Trophoblast cell (in vitro differentiated cells and primary cell): ENCODE data around the gene SPDYE3.
"Not testable (repeated sequence)": the region's sequence is repeated elsewhere in the genome, so short reads cannot be mapped to it uniquely, and the experiment has no call there.

Experiments
- DNase-seq, 2 donors: peaks; one replicate each; pipeline ENCODE4 v3.0.0-alpha.2; 2016
- H2AFZ ChIP-seq: 2 replicates; pipeline ENCODE4 v1.6.1; 2013; ENCODE audit warnings: low read length, moderate library complexity, mild to moderate bottlenecking; ENCODE audit not compliant: insufficient read depth, poor library complexity
- H2AK5ac ChIP-seq: 2 replicates; pipeline ENCODE4 v1.6.1; 2013; ENCODE audit warnings: mild to moderate bottlenecking, low read length
- H2BK120ac ChIP-seq: 2 replicates; pipeline ENCODE4 v1.6.1; 2013; ENCODE audit warnings: low read length, mild to moderate bottlenecking, moderate library complexity; ENCODE audit not compliant: insufficient read depth, poor library complexity
- H2BK12ac ChIP-seq: 2 replicates; pipeline ENCODE4 v1.6.1; 2013; ENCODE audit warnings: mild to moderate bottlenecking, low read length, moderate library complexity
- H2BK5ac ChIP-seq: 2 replicates; pipeline ENCODE4 v1.6.1; 2013; ENCODE audit warnings: low read length, low read depth, moderate library complexity, mild to moderate bottlenecking; ENCODE audit not compliant: poor library complexity
- H3K14ac ChIP-seq: 2 replicates; pipeline ENCODE4 v1.6.1; 2013; ENCODE audit warnings: mild to moderate bottlenecking, low read length
- H3K18ac ChIP-seq: 2 replicates; pipeline ENCODE4 v1.6.1; 2013; ENCODE audit warnings: mild to moderate bottlenecking, low read length
- H3K23ac ChIP-seq: 2 replicates; pipeline ENCODE4 v1.6.1; 2013; ENCODE audit warnings: low read length
- H3K27ac ChIP-seq: 2 replicates; pipeline ENCODE4 v1.5.1; 2013; ENCODE audit warnings: low read depth, mild to moderate bottlenecking, inconsistent platforms, low read length, moderate library complexity
- H3K27me3 ChIP-seq: 2 replicates; pipeline ENCODE4 v1.6.1; 2013; ENCODE audit warnings: inconsistent platforms, mild to moderate bottlenecking, low read length, moderate library complexity; ENCODE audit not compliant: insufficient read depth
- H3K36me3 ChIP-seq, 2 experiments: 1 replicate in 1 of 2; 2 replicates in 1 of 2; pipeline ENCODE4 v1.6.1; 2013; ENCODE audit warnings: low read length in 2 of 2, mild to moderate bottlenecking in 2 of 2, moderate library complexity in 1 of 2; ENCODE audit not compliant: insufficient read depth in 2 of 2, control insufficient read depth in 1 of 2
- H3K4ac ChIP-seq: 2 replicates; pipeline ENCODE4 v1.6.1; 2013; ENCODE audit warnings: low read depth, mild to moderate bottlenecking, low read length, moderate library complexity
- H3K4me1 ChIP-seq, 2 experiments: 1 replicate in 1 of 2; 2 replicates in 1 of 2; pipeline ENCODE4 v1.6.1; 2013; ENCODE audit warnings: low read length in 2 of 2, mild to moderate bottlenecking in 2 of 2, moderate library complexity in 1 of 2; ENCODE audit not compliant: insufficient read depth in 2 of 2, control insufficient read depth in 1 of 2
- H3K4me2 ChIP-seq: 2 replicates; pipeline ENCODE4 v1.6.1; 2013; ENCODE audit warnings: inconsistent platforms, mild to moderate bottlenecking, low read length, moderate library complexity
- H3K4me3 ChIP-seq: 2 replicates; pipeline ENCODE4 v1.5.1; 2013; ENCODE audit warnings: mild to moderate bottlenecking, low read depth, low read length, inconsistent platforms
- H3K79me1 ChIP-seq: one replicate; pipeline ENCODE4 v1.6.1; 2013; ENCODE audit warnings: low read length
- H3K79me2 ChIP-seq: 2 replicates; pipeline ENCODE4 v1.6.1; 2013; ENCODE audit warnings: low read length, mild to moderate bottlenecking; ENCODE audit not compliant: control insufficient read depth, insufficient read depth, poor library complexity
- H3K9ac ChIP-seq: 2 replicates; pipeline ENCODE4 v1.6.1; 2013; ENCODE audit warnings: mild to moderate bottlenecking, low read length
- H3K9me3 ChIP-seq: 2 replicates; pipeline ENCODE4 v1.6.1; 2013; ENCODE audit warnings: low read depth, mild to moderate bottlenecking, control low read depth, inconsistent platforms, low read length; ENCODE audit not compliant: insufficient read depth
- H4K12ac ChIP-seq: 2 replicates; pipeline ENCODE4 v1.6.1; 2013; ENCODE audit warnings: low read depth, mild to moderate bottlenecking, low read length, moderate library complexity
- H4K8ac ChIP-seq: 2 replicates; pipeline ENCODE4 v1.6.1; 2013; ENCODE audit warnings: low read depth, mild to moderate bottlenecking, low read length, moderate library complexity
- H4K91ac ChIP-seq: one replicate; pipeline ENCODE4 v1.6.1; 2013; ENCODE audit warnings: low read depth, mild to moderate bottlenecking, low read length, moderate library complexity
- WGBS: extraction: QIAGEN DNeasy Blood & Tissue Kit; methylation state at CpG from one replicate; pipeline ENCODE4 v1.1.7; 2013; ENCODE audit warnings: missing lambda C conversion rate; ENCODE audit not compliant: insufficient read length, insufficient coverage; ENCODE audit errors: extremely low coverage; 5-methylcytosine and 5-hydroxymethylcytosine counted together

Gene SPDYE3

GRCh38 chr7:100304526-100304925, 3.0 kb upstream of the SPDYE3 start:
- H3K4me1 ChIP-seq, H2BK120ac ChIP-seq, H3K23ac ChIP-seq, H2BK5ac ChIP-seq, H3K27ac ChIP-seq, H3K79me1 ChIP-seq, H3K9me3 ChIP-seq, H4K91ac ChIP-seq, H3K27me3 ChIP-seq, H2AK5ac ChIP-seq, H3K18ac ChIP-seq, H3K4ac ChIP-seq, H3K36me3 ChIP-seq, H3K4me3 ChIP-seq, H4K12ac ChIP-seq, H3K4me2 ChIP-seq, H3K14ac ChIP-seq, H2BK12ac ChIP-seq, H3K79me2 ChIP-seq, H2AFZ ChIP-seq, DNase-seq, H4K8ac ChIP-seq, H3K9ac ChIP-seq: not testable (repeated sequence)
- no CpG with 5 or more reads among the region's 12 CpGs for WGBS

DNA sequence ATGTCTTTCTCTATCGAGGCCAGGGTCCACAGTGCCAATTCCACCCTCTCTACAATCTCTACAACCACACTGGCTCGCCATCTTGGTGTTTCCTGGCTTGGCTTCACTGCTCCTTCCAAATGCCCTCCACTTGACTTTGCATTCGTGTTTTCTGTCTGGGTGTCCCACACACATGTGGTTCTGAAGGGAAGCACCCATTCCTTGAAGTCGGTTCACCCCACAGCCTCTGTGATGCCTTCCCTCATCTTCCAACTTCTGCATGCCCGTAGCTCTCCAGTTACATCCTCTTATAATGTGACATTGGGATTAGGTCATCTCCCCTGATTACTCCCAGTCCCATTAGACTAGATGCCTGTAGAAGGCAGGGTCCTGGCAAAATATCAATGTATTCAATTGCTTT, 10.8 kb downstream of the SPDYE3 start:
- not testable (repeated sequence) for H3K14ac ChIP-seq, H3K23ac ChIP-seq, H3K4me2 ChIP-seq, H3K18ac ChIP-seq, H3K4ac ChIP-seq, H4K8ac ChIP-seq, H3K79me1 ChIP-seq, H3K9ac ChIP-seq, H3K27me3 ChIP-seq, H3K36me3 ChIP-seq, H2AFZ ChIP-seq, DNase-seq, H3K4me3 ChIP-seq, H4K12ac ChIP-seq, H3K4me1 ChIP-seq, H3K27ac ChIP-seq, H2BK5ac ChIP-seq, H2AK5ac ChIP-seq, H3K79me2 ChIP-seq, H2BK12ac ChIP-seq, H4K91ac ChIP-seq, H3K9me3 ChIP-seq, H2BK120ac ChIP-seq
- WGBS: no CpG with 5 or more reads among the region's 5 CpGs

DNA sequence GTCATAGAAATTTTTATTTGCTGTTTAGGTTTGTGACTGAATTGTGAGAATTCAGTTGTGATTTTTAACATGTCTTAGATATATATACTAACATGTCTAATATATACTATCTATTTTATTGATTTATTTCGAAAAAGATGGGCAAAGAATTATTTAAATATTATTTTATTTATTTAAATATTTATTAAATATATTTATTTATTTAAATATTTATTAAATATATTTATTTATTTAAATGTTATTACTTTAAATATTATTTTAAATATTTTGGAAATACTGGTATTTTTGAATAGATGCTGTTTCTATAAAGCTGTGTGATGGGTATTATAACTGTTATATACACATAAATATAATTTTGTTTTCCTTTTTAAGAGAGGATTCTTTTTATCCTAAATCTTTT, 14.1 kb downstream of the SPDYE3 start:
- H3K14ac ChIP-seq, H2AFZ ChIP-seq, H4K12ac ChIP-seq, H4K8ac ChIP-seq, H3K36me3 ChIP-seq, H4K91ac ChIP-seq, H3K4me3 ChIP-seq, H3K79me1 ChIP-seq, H2BK5ac ChIP-seq, H3K79me2 ChIP-seq, H3K4ac ChIP-seq, H3K9me3 ChIP-seq, H3K27me3 ChIP-seq, H3K27ac ChIP-seq, H2BK12ac ChIP-seq, H3K23ac ChIP-seq, H3K9ac ChIP-seq, H3K18ac ChIP-seq, H2AK5ac ChIP-seq, DNase-seq, H2BK120ac ChIP-seq, H3K4me2 ChIP-seq, H3K4me1 ChIP-seq: not testable (repeated sequence)
- WGBS: no CpG with 5 or more reads among the region's 1 CpG

- DNase-seq, H3K14ac ChIP-seq, H2BK120ac ChIP-seq: not testable (repeated sequence)
These were observed 16.7 kb downstream of the SPDYE3 start for GRCh38 chr7:100324194-100324593.

More at GRCh38 chr7:100324194-100324593, 16.7 kb downstream of the SPDYE3 start:
- not testable (repeated sequence) for H3K4me2 ChIP-seq, H3K79me1 ChIP-seq, H3K23ac ChIP-seq, H3K79me2 ChIP-seq, H4K8ac ChIP-seq, H3K27me3 ChIP-seq, H2BK5ac ChIP-seq, H3K9me3 ChIP-seq, H3K27ac ChIP-seq, H3K4me3 ChIP-seq, H2BK12ac ChIP-seq, H4K91ac ChIP-seq, H2AFZ ChIP-seq, H3K4ac ChIP-seq, H3K36me3 ChIP-seq, H2AK5ac ChIP-seq, H3K9ac ChIP-seq, H4K12ac ChIP-seq, H3K18ac ChIP-seq, H3K4me1 ChIP-seq
- no CpG with 5 or more reads among the region's 13 CpGs for WGBS
